ENCODE measurements around the gene PRDX2.

DNA sequence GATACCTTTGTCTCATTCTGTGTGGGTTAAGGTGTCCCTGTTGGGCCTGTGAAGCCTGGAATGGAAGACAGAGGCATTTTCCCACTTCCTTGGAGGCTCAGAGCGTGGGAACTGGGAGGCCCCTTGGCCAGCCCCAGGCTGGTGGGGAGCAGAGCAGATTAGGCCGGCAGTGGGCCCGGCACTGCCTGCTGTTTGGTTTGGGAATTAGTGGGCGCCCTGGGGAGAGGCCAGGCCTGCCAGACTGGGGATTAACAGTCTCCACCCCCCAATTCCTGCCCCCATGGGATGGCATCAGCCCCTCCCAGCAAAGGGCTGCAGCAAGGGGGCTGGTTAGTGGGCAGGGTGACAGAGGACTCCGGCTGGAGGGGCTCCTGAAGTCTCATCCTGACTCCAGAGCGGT is 53.1 kb downstream of the PRDX2 start:
- TF ChIP-seq, protein P1, sequence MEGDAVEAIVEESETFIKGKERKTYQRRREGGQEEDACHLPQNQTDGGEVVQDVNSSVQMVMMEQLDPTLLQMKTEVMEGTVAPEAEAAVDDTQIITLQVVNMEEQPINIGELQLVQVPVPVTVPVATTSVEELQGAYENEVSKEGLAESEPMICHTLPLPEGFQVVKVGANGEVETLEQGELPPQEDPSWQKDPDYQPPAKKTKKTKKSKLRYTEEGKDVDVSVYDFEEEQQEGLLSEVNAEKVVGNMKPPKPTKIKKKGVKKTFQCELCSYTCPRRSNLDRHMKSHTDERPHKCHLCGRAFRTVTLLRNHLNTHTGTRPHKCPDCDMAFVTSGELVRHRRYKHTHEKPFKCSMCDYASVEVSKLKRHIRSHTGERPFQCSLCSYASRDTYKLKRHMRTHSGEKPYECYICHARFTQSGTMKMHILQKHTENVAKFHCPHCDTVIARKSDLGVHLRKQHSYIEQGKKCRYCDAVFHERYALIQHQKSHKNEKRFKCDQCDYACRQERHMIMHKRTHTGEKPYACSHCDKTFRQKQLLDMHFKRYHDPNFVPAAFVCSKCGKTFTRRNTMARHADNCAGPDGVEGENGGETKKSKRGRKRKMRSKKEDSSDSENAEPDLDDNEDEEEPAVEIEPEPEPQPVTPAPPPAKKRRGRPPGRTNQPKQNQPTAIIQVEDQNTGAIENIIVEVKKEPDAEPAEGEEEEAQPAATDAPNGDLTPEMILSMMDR (IDR thresholded peaks at IDR 0.05; ENCODE audit: poor library complexity) = no peak
- no peak for TF ChIP-seq EZH2 (IDR thresholded peaks at IDR 0.05; ENCODE audit: borderline replicate concordance)

Measured in hepatocyte (in vitro differentiated cells).